A673 (cell line): ENCODE results near the gene RAB4A.

ENCODE experiments used
- EZH2 ChIP-seq: fragments of 200-600 bp; sonication (generic); IDR thresholded peaks from 2 replicates; pipeline ENCODE4 v1.6.1; 2017; ENCODE audit warnings: borderline replicate concordance, low read depth, mild to moderate bottlenecking, mixed read lengths, antibody characterized with exemption, low read length; ENCODE audit not compliant: poor library complexity, severe bottlenecking
- TF ChIP-seq, protein P1 (sequence below): fragments of 300-800, 200-600 bp; sonication (generic); conservative IDR thresholded peaks from 2 replicates; pipeline ENCODE4 v1.5.1; 2017; ENCODE audit warnings: low read depth, mild to moderate bottlenecking, antibody characterized with exemption, low read length, moderate library complexity, mixed read lengths

DNA sequence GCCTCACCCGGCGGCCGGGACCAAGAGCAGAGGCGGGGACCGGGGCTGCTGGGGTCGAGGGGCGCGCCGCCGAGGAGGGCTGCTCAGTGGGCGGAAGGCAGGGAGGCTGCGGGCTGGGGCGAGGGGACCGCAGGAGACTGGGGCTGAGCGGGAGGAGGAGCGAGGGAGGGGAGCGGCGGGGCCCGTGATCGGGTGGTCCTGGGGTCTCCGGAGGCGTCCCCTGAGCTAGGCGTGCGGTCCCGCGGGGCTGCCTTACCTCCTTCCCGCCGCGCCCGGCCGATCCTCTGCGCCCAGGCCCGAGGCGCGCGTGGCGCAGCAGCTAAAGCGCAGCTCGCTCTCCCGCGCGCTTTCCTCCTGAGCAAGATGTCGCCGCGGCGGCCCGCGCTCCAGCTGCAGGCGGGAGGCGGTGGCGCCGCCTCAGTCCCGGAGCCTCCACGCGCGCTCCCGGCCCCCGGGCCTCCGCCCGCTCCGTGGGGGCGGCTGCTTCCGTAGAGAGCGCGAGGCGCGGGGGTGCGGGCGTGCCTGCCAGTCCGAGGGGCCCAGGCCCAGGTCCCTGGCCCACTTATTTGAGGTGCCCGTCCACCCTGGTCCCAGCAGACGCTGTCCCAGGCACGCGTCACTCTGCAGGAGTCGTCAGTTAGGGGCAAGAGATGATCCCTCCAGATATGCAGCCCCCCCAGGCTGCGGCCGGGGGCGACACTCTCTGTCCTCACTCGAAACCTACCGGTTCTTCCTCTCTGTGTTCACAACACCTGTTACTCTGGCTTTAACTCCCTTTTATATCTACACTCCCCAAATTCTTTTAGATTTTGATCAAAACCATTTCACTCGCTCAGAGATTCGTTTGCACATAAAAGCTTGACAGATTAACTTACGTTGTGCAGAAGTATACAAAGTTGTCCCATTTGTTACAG, 72.0 kb downstream of the RAB4A start, which contains the start of gene CCSAP:
- TF ChIP-seq, protein P1, sequence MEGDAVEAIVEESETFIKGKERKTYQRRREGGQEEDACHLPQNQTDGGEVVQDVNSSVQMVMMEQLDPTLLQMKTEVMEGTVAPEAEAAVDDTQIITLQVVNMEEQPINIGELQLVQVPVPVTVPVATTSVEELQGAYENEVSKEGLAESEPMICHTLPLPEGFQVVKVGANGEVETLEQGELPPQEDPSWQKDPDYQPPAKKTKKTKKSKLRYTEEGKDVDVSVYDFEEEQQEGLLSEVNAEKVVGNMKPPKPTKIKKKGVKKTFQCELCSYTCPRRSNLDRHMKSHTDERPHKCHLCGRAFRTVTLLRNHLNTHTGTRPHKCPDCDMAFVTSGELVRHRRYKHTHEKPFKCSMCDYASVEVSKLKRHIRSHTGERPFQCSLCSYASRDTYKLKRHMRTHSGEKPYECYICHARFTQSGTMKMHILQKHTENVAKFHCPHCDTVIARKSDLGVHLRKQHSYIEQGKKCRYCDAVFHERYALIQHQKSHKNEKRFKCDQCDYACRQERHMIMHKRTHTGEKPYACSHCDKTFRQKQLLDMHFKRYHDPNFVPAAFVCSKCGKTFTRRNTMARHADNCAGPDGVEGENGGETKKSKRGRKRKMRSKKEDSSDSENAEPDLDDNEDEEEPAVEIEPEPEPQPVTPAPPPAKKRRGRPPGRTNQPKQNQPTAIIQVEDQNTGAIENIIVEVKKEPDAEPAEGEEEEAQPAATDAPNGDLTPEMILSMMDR, result no peak
- TF ChIP-seq EZH2, result no peak
